Fibroblast of skin of left biceps (primary cell): ENCODE data around the gene SENP1.
"Not testable (repeated sequence)": the region's sequence is repeated elsewhere in the genome, so short reads cannot be mapped to it uniquely, and the experiment has no call there.

Experiments
- DNase-seq, 2 experiments: peaks; one replicate each; pipeline ENCODE4 v3.0.0-alpha.2; 2013; ENCODE audit warnings: low read depth in 2 of 2

The SENP1 gene

DNA sequence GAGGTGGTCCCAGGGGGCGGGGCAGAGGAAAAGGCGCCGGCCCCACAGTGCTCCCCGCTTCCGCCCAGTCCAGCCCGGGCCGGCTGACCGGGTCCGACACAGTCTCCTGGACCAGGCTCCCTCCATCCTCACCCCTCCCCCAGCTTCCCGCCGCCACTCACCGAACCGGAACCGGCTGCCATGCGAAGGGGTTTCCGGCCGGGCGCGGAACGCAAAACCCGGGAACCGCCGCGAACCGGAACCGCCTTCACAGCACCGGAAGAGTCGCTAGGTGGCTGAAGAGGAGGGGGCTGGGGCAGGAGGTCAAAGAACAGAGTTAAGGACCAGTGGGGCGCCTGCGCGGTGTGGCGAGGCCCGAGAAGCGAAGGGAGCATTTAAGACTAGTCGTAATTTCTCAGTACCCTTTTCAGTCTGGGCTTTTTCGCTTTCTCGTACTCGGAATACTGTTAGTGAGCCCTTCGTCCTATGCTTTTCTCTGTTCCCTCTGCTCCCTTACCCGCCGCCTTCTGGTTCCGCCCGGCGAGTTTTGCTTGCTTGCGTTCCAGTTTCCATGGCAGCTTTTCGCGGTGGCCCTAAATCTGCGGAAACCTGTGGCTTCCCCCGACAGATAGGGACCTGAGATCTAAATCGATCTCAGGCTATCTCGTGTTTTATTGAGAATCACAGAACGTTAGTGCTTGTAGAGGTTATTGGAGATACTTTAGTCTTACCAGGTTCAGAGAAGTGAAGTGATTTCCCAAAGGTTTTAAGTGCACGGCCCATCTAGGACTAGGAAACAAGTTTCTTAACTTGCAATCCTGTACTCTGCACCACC lies at the start of gene SENP1:
Gene SENP1 (minus strand): TSS at position 213 of the 814 bp plus-strand sequence. CDS start 4,607 bp downstream, outside the sequence.
- DNase-seq = peak; percentile 67 to 73

DNA sequence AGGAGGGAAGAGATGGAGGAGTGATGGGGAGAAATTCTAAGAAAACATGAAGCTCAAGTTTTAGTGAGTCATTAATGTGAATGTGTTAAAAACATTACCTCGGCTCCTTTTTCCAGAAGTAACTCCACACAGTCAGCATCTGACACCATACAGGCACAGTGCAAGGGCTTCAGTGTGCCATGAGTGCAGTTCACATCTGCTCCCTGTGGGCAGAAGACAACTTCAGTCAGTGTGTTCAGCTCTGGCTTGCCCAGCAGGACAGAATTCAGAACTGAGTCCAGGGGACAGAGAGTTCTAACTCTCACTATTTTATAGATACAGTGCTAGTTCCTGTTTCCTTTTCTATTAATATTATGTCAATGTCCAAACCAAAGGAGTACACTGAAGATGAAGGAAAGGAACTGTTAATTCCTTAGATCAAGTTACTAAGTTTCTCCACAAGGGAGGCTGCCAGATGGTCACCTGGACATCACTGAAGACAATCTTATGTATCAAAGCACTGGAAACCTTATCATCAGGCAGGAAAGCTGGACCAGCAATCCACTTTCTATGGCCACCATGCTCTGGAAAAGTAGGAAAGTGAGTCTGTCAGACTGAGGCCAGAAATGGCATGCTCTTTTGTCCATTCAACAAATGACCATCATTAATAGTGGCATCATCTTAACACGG lies 45.4 kb upstream of the SENP1 start:
- no peak for DNase-seq

DNA sequence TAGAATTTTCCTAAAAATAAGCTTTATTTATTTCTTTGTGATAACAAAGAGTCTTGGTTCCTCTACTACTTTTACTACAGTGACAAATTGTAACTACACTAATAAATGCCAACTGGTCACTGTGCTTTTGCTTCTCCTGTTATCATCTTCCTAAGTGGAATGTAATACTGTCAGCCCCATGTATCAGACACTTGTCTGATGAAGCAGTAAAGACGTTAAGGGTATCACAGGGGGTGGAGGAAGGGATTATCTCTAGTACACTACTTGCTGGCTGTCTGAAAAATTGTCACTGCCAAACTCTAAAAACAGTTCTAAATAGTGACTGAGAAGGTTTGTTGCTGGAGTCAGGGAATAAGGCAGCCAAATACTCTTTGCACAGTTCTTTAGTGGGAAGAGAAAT lies 40.1 kb upstream of the SENP1 start:
- no peak for DNase-seq

DNA sequence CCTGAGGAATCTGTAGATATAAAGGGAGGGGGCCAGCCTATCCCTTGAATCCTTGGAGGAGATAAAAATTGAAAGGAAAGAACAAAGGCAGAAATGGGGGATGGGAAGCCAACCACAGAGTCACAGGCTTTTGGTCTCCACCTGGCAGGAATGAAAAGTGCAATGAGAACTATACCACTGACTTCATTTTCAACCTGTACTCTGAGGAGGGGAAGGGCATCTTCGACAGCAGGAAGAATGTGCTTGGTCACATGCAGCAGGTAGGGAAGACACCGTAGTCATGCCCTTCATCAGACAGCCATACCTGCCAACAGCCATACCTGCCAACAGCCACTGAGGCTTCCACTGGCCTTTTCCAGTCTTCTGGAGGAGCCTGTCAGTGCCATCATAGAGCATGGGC lies 38.0 kb upstream of the SENP1 start:
- DNase-seq = no peak

DNA sequence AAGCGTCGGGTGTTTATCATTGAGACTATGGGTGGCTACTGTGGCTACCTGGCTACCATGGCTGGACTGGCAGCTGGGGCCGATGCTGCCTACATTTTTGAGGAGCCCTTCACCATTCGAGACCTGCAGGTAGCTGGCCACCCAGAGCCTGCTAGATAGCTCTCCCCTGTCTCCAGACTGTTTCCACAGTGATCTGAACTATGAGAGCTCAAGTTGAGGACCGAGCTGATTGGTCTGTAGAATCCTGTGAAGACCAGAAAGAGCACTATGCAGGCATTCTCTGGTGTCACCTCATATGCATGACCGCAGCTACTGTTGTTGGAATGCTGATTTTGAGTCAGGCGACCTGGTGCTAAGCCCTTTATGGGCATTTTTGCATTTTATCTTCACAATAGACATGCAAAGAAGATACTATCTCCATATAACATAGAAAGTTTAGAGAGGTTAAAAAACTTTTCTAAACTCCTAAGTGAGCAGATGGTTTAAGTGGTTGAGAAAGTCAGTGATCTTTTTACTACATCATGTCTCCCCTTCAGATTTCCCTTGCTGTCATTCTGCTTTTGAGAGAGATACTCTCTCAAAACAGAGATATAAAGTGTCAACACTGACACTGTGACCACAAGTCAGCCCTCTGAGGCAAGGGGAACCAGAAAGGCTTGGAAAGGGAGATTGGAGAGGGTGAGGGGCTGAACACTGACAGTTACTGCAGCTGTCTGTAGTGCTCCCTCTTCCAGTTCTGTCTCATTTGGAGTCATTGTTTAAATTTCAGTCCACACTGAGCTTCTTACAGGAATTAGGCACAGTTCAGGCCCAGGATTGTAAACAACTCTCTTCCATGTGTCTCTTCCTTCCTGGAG lies 37.2 kb upstream of the SENP1 start:
- no peak for DNase-seq

DNA sequence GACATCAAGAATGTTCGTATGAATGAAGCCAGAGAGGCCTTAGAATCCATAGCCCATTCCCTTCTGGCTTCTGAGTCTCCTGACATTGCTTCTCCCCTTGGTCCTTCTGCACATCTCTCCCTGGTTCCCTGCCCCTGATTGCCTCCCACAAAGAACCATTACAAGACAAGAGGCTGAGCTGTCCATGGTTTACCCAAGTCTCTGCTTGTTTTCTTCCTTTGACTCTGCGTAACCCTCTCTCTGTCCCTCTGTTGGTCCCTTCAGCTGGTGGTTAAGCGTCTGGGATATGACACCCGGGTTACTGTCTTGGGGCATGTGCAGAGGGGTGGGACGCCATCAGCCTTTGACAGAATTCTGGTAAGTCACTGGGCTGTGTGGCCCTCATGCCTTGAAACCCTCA lies 29.1 kb upstream of the SENP1 start:
- DNase-seq = no peak

DNA sequence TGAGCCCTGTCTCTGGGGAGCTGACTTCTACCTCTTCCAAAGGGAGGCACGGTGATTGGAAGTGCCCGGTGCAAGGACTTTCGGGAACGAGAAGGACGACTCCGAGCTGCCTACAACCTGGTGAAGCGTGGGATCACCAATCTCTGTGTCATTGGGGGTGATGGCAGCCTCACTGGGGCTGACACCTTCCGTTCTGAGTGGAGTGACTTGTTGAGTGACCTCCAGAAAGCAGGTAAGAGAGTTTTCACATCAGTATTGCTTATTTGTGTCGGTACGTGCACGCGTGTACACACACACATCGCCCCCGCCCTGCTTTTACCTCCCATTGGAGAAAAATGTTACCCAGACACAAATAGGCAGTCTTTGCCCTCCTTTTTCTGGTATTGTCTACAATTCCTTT lies 26.9 kb upstream of the SENP1 start:
- DNase-seq = no peak

DNA sequence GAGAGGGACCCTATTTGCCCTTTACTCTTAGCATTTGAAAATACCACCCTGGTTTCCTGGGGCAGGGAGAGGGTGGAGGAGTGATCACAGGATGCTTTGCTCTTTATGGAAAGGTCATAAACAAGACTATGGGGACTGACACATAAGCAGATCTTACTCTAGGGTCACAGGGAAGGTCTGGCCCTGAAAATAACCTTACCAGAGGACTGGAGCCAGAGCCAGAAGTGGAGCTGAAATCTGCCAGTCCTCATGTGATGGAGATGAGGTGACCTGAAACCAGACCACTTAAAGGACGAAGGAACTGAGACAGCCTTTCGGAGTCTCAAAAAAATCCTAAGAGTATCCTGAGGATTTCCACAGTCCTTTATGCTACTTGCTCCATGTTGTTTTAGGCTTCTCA lies 25.6 kb upstream of the SENP1 start:
- DNase-seq = no peak

DNA sequence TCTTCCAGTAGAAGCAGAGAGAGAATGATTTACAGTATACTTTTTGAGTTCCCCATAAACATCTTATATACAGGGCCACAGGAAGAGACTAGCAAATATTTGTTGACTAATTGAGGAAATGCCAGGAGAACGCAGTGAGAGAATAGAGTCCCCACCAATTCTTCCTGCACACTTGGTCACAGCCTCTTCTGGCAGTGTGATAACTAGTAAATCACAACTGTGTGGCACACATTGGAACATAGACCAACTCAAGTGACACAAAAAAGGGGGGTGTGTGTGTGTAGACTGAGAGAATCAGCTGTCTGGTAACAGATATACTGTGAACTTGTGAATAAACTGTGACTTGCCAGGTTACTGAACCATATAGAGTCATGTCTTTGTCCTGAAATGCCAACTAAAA lies 23.5 kb upstream of the SENP1 start:
- no peak for DNase-seq

DNA sequence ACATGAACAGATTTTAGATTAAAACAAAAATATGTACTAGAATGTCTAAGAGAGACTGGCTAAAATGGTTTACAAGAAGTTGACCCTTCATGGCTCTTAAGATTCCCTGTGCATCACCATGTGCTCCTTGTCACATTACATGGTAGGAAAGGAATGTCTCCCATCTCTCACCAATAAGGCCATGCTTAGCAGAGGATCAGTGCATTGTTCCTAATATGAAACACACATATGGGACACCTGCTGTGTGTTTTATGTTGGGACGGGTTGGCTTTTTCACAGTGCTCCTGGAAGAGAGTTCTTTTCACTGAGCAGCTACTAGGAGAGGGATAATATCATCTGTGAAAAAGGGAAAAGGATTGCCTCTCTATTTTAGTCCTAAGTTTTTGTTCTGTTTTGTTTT lies 22.9 kb upstream of the SENP1 start:
- DNase-seq = no peak

DNA sequence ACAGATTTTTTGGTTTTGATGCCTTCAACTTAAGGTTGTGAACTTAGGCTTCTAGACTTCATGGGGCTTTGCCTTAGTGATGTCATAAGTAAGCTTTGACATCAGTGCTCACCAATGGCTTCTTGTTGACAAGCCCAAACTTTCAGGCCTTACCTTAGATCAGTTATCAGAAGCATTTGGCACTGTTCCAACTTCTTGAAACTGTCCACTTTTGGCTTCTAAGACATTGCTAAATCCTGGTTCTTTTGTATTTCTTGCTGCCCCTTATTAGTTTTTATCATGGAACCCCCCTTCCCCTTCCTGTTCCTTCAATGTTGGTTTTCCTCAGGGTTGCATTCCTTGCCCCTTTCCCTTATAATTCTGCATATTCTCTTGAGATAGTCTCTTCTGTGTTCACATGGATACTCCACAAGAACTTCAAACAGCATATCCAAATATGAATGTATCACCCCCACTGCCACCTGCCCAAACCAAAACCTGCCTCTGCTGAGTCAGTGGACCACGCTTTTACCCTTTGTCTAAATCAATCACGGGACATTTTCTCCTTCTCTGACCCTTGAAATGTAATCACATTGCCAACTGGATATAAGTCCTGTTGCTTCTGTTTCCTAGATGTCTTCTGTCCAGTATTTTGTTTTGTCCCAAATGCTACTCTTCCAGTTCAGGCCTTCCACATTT lies 21.2 kb upstream of the SENP1 start:
- no peak for DNase-seq

DNA sequence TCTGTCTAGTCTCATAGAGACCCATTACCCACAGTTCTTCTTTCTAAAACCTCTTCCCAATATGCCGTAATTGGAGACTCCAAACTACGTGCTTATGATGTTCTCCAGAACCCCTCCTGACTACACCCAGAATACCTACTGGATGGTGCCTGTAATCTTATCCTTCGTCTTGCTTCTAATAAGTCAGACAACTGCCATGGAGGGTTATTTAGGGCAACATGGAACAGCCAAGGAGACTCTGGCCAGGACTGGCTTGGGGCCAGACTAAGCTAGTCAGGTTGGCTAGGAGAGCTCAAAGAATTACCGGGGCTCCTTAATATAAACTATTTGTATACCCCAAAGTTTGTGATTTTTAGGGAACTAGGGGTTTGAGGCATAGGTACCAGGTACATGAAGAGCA lies 20.1 kb upstream of the SENP1 start:
- DNase-seq = no peak

DNA sequence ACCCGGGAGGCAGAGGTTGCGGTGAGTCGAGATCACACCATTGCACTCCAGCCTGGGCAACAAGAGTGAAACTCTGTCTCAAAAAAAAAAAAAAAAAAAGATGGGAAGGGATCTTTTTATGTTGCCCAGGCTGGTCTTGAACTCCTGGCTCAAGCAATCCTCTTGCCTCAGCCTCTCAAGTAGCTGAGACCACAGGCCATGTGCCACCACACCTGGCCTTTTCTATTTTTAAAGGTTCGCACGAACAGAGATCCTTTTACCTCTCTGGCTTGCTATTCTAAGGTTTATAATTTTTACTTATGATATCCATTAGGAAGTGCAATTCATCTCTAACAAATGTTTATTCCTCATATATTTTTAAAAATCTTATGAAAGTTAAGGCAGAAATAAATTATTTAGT lies 19.7 kb upstream of the SENP1 start:
- not testable (repeated sequence) for DNase-seq

DNA sequence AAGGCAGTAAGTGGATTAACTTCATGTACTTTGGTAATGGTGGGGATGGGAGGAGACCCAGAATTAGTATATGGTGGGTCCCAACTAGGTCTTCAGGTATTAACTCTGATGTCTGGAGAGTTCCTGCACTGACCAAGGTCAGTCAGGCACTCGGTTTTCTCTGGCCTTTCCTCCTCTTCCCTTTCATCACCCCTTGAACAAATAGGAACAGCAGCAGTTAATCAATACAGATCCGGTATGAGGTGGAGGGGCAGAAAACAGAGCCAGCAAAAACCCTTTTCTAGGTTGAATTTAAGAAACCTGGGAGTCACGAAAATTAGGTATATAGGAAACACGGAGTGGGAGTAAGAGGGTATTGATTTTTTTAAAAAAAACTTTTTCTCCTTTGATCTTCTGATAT lies 17.3 kb upstream of the SENP1 start:
- no peak for DNase-seq

DNA sequence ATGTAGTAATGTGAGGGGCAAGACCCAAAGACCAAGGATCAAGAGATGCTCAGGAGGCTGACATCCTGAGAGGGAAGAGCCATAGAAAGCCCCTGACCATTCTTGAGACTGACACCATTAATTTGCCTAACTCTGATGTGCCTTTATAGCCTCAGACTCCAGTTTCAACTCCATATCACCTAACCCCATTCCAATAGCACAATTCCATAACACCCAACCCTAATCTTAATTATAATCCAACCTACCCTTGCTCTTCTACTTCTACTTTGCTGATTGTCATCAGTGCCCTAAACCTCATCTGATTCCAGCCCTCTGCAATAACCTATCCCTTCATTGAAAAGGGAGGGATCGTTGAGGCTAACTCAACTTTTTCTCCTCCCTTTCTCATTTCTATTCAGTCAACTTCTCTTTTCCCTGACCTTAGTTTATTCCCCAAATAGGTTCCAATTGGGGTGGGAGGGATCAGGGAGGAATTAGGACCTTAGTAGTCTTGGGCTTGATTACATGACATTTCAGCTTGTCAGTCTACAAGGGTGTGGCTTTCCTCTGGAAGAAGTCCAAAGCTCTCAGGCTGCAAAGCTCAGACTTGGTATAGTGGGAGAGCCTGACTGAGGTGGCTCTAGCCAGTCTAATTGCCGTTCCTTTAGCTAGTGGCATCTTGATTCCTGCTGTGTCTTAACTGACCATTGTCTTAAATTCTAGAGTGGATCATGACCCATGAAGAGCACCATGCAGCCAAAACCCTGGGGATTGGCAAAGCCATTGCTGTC lies 16.4 kb upstream of the SENP1 start:
- no peak for DNase-seq

DNA sequence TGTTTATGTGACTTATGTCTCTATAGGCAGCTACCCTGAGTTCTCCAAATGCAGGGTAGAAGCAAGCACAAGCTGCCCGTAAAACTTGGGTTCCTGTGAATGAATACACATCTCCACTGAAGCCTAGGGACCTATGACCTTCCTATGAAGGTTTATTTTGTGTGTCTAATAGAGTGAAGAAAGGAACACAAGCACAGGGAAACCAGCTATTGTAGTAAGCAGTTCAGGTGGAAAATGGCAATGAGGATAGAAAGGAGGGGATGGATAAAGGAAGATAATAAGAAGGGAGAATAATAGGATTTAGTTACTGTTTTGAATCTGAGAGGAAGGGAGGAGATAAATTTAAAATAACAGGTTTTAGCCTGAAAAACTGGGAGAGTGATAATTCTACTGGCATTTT lies 15.6 kb upstream of the SENP1 start:
- no peak for DNase-seq

DNA sequence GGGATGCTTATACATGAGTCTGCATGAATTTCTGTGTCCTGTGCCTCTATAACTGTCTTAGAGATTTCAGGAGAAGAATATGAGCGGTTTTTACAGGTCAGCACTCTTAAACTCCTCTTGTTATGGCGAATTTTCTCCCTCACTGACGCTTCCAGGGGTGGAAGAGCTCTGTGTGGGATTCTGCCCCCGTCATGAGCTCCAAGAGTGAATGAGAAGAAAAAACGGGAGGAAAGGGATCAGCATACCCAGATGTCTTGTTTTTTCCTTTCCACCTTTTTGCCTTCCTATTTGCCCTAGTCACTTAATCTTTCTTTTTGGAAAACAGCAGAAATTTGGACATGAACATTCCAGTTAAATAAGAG lies 13.9 kb upstream of the SENP1 start:
- DNase-seq = no peak

DNA sequence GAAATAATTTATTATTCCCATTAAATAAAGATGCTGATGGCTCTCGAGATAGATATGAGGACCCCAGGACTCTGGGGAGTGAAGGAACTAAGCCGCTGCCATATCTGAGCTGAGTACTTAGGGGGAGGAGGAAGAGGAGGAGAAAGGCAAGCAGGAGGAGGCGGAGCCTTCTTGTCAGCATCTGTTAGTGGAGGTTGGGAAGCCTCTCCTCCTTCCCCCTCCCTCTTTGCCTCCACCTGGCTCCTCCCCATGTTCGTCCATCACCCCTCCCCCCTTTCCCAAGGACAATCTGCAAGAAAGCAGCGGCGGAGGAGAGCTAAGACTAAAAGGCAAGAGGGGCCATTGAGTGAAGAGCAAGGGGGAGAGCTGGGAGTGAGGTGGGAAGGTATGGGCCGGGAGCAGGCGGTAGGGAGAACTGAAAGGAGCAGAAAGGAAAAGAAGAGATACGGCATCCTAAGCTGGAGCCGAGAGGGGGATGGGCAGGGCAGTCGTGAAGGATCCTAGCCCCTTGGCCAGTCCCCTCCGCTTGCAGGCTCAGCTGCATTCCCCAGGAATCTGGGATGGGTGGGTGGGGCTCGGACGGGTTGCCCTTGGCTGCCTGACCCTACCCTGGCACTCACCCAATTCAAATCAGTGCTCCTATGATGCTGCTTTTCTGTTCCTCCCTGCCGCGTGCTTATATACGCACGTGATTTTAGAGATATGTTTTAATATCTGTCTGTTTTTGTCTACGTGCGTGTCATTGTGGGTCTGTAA lies 13.4 kb upstream of the SENP1 start, which contains the start of gene PFKM:
Gene PFKM (plus strand): TSS at position 287 of the 756 bp plus-strand sequence. CDS start 3,411 bp downstream, outside the sequence.
- DNase-seq = peak; percentile 63 to 66

DNA sequence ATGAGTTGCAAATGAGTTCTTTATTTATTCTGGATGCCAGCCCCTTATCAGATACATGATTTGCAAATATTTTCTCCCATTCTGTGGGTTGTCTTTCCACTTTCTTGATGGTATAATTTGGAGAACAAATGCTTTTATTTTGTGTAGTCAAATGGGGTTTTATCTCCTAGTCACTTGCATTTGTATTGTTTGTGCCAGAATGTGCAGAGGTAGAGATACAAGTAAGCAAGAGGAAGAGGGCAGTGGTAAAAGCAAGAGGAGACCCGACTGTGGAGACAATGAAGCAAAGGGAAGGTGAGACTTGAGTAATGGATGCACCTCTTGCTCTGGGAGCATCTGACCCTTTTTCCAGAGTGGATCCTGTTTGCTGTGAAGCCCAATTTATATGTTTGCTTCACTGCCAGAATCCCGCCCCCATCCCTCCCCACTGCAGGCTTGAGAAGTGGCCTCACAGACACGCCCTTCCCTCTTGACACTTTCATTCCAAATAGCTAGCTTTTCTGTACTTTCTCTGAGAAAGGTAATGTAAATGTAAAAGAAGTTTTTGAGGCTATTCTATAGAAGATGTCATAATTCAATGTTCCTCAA lies 12.5 kb upstream of the SENP1 start:
- no peak for DNase-seq

DNA sequence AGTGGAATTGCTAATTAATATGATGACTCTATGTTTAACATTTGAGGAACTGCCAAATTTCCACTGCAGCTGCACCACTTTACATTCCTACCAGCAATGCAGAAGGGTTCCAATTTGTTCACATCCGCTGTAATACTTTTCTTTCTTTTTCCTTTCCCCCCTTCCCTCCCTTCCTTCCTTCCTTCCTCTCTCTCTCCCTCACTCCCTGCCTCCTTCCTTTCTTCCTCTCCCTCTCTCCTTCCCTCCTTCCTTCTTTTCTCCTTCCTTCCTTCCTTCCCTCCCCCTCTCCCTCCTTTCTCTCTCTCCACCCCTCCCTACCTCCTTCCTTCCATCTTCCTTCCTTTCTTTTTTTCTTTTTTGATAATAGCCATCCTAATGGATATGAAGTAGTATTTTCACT lies 10.1 kb upstream of the SENP1 start:
- DNase-seq = no peak
